Measurements from ENCODE around the gene PUS10.

Gene PUS10

DNA sequence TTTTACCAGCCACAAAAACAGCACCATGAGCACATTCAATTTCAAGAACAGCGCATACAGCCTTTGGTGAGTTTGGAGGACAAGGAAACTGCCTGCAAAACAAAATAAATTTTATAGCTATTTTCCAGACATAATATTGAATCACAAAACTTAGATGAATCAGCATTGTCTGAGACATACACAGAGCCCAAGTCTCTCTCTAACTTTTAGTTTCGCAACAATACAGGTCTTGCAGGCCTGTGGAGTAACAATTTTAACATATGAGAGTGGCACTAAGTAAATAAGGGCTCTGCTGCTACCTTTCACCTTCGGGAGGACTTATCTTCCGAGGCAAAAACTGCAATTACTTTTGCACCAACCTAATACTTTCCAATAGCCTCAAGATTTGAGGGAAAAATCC is 56.6 kb downstream of the PUS10 start:
- DNase-seq (ENCODE audit: low read depth): no peak
- H3K4me3 ChIP-seq (ENCODE audit: low read depth, low read length): no peak overlapping the region
- no peak for TF ChIP-seq CTCF (IDR thresholded peaks at IDR 0.05; ENCODE audit: insufficient read depth, low read depth, low read length, missing control alignments)

- no peak for DNase-seq (ENCODE audit: low read depth)
- no peak for TF ChIP-seq CTCF (IDR thresholded peaks at IDR 0.05; ENCODE audit: insufficient read depth, low read depth, low read length, missing control alignments)
Observed at GRCh38 chr2:60960706-60961105, 57.3 kb downstream of the PUS10 start.

GRCh38 chr2:60959501-60959900 is 58.6 kb downstream of the PUS10 start:
- DNase-seq (ENCODE audit: low read depth): no peak
- no peak overlapping the region for H3K4me3 ChIP-seq (ENCODE audit: low read depth, low read length)
- TF ChIP-seq CTCF (IDR thresholded peaks at IDR 0.05; ENCODE audit: insufficient read depth, low read depth, low read length, missing control alignments): no peak

More at GRCh38 chr2:60960706-60961105, 57.3 kb downstream of the PUS10 start:
- H3K4me3 ChIP-seq (ENCODE audit: low read depth, low read length): no peak overlapping the region

- no peak for TF ChIP-seq CTCF (IDR thresholded peaks at IDR 0.05; ENCODE audit: insufficient read depth, low read depth, low read length, missing control alignments)
- H3K4me3 ChIP-seq (ENCODE audit: low read depth, low read length): no peak overlapping the region
- DNase-seq (ENCODE audit: low read depth): no peak
Observed at GRCh38 chr2:60958800-60959199, 59.3 kb downstream of the PUS10 start.

- DNase-seq (ENCODE audit: low read depth): no peak
- no peak overlapping the region for H3K4me3 ChIP-seq (ENCODE audit: low read depth, low read length)
- TF ChIP-seq CTCF (IDR thresholded peaks at IDR 0.05; ENCODE audit: insufficient read depth, low read depth, low read length, missing control alignments): no peak
Observed at GRCh38 chr2:60958361-60958760, 59.7 kb downstream of the PUS10 start.

DNA sequence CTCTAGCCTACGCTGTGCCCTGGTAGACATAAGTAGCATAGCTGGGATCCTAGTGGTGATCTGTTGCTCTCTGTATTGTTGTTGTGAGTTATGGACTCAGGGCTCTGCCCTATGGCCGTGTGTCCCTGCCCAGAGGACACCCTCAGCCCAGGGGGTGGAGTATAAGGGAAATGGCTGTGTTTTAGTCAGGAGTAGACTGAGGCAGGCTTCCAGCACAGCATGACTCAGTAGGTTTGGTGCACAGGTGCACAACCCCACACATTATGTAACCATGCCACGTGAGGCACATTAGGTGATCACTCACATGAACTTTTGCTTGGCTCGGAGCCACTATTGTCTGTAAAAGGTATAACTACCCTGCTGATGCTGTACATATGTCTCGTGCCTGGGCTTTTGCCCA is 60.4 kb downstream of the PUS10 start:
- TF ChIP-seq CTCF (IDR thresholded peaks at IDR 0.05; ENCODE audit: insufficient read depth, low read depth, low read length, missing control alignments): no peak
- no peak overlapping the region for H3K4me3 ChIP-seq (ENCODE audit: low read depth, low read length)
- DNase-seq (ENCODE audit: low read depth): no peak

DNA sequence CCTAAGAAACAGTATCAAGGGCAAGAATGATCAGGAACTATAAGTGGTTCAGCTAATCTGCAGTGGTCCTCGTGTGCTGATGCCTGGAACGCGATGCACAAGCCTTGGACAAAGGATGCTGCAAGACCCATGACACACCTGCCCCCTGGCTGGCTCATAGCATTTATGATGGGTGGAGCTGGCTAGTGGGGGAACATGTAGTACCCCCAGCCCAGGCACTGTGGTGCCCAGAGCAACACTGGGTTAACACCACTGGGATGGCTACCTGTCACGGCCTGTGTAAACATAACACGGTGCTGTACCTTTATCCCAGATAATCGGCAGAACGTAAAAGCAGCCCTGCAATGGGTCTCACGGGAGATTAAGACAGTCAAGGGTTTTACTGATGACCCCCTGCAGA is 60.8 kb downstream of the PUS10 start:
- no peak for TF ChIP-seq CTCF (IDR thresholded peaks at IDR 0.05; ENCODE audit: insufficient read depth, low read depth, low read length, missing control alignments)
- no peak overlapping the region for H3K4me3 ChIP-seq (ENCODE audit: low read depth, low read length)
- DNase-seq (ENCODE audit: low read depth): no peak
